Pancreas (tissue), 10 donors: Measurements from ENCODE around the gene HOXC4. TPM values are rescaled to one million over a fixed set of nuclear protein-coding genes. Genes with fewer than 3 reads are reported as not detected.

Source experiments
- ATAC-seq, 4 donors: fragments of 200-7000 bp; cut with Tn5 transposase; one replicate each; pipeline versions ENCODE4 v1.8.0 to v1.9.1; 2020; ENCODE audit warnings: mild to moderate bottlenecking in 4 of 4, moderate library complexity in 4 of 4
- DNase-seq, 6 donors: peaks; one replicate each; pipeline ENCODE4 v3.0.0-alpha.2; 2020
- FAIRE-seq: peaks from 2 replicates; lab custom pipeline; 2012; peaks lifted over from hg19 to GRCh38; lab: Jason Lieb, UNC
- H3K27ac ChIP-seq, 4 donors: fragments of 200-600 bp; sonication (generic); 1 replicate in 3 of 4; 2 replicates in 1 of 4; pipeline versions ENCODE4 v1.5.0 to v1.8.0; 2020
- H3K27me3 ChIP-seq, 4 donors: fragments of 200-600 bp; one replicate each; pipeline ENCODE4 v1.8.0; 2021
- H3K36me3 ChIP-seq, 3 donors: fragments of 200-600 bp; sonication (generic) in 1 of 3; one replicate each; pipeline versions ENCODE4 v1.5.0 to v1.8.0; 2020 to 2021
- H3K4me1 ChIP-seq, 3 donors: fragments of 200-600 bp; one replicate each; pipeline ENCODE4 v1.8.0; 2021
- H3K4me3 ChIP-seq, 4 donors: fragments of 200-600 bp; sonication (generic) in 2 of 4; one replicate each; pipeline versions ENCODE4 v1.5.0 to v1.8.0; 2020 to 2021
- H3K9me3 ChIP-seq, 4 donors: fragments of 200-600 bp; one replicate each; pipeline ENCODE4 v1.8.0; 2021
- WGBS, 2 donors: extraction: QIAGEN DNeasy Blood & Tissue Kit; methylation state at CpG; one replicate each; pipeline ENCODE4 v1.1.7; 2013; 5-methylcytosine and 5-hydroxymethylcytosine counted together
- intact Hi-C, 3 donors: fragments of 100-400 bp; cut with DNase I; formaldehyde crosslinking; loops; one replicate each; pipeline versions ENCODE4 v1.11.1 to v1.14.2; 2022
- polyA plus RNA-seq, 2 donors: library from polyadenylated mRNA; stranded (reverse); fragments of 200-250 nt; gene quantifications; one replicate each; pipeline ENCODE4 v1.2.3, GENCODE V29; 2013
- total RNA-seq, 6 donors: library from RNA; stranded (reverse); fragmentation: NEBNext Ultra II Directional in 4 of 6; extraction: Animal tissue kit (Norgen Biotek cat#: 25700) in 4 of 6; gene quantifications; one replicate each; pipeline versions ENCODE4 v1.2.1 to v1.2.4, GENCODE V29; 2021 to 2023
- TF ChIP-seq, protein P1 (sequence below), 4 donors: fragments of 200-600 bp; sonication (generic) in 3 of 4; IDR thresholded peaks; one replicate each; pipeline versions ENCODE4 v1.5.0 to v1.8.0; 2021; ENCODE audit warnings: antibody characterized with exemption in 4 of 4
- donor health status: healthy with polysubstance abuse.
- donor health status: DM: no; HTN: no; CAD: no; lungs with moderate emphysema.
- donor health status: DM: no; HTN: no; CAD: no.
- donor health status: control.
- donor health status: control.
- donor health status: Bipolar disorder and iron deficiency.
- donor health status: DM: yes; HTN: yes; CAD: no.
- donor health status: DM: no; HTN: no; CAD: no.
- donor health status: DM: no; HTN: no; CAD: no.
- donor health status: DM: yes; HTN: yes; CAD: no.

HOXC4 gene
- total and polyA plus RNA-seq, 8 donors, result 0.15 to 0.62 (median 0.25) TPM; not detected in 4

DNA sequence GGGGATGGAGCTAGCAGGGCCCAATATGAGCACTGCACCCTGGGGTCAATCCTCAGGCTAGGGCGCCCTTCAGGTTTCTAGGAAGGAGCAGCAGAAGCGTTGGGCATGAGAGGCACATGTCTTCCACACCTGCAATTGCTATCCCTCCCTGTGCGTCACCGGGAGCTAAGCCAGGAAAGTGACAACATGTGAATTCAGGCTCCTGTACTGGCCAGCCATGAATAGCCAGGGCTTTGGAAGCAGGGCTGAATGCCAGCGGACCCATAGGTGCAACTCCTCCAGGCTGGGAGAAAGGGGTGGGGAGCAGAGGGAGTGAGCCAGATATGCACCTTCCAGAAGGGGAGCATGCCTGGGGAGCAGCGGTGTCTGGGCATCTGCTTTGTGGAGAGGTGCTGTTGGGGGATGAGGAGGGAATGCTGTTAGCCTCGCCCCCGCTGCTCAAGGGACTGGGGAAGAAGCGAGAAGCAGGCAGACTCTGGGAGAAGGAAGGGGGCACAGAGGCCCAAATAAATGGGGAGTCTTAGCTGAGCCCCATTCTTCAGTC is 14.7 kb upstream of the HOXC4 start:
- no peak overlapping the region for H3K27ac ChIP-seq
- WGBS, 2 donors, result 24% methylated on average over 8 to 9 of the region's 9 CpGs
- no peaks in the 10 kb centered on the region for H3K4me1 ChIP-seq
- peaks cover 0 to 9% (median 4%) of the 10 kb centered on the region in 4 donors for H3K27me3 ChIP-seq
- H3K36me3 ChIP-seq, result no peaks in the 10 kb centered on the region
- ATAC-seq (peak; percentile 78 to 80 (median 80)), DNase-seq (peak in 4 of 6 donors; percentile 47 to 78 (median 59)), FAIRE-seq (no peak)
- TF ChIP-seq, protein P1, sequence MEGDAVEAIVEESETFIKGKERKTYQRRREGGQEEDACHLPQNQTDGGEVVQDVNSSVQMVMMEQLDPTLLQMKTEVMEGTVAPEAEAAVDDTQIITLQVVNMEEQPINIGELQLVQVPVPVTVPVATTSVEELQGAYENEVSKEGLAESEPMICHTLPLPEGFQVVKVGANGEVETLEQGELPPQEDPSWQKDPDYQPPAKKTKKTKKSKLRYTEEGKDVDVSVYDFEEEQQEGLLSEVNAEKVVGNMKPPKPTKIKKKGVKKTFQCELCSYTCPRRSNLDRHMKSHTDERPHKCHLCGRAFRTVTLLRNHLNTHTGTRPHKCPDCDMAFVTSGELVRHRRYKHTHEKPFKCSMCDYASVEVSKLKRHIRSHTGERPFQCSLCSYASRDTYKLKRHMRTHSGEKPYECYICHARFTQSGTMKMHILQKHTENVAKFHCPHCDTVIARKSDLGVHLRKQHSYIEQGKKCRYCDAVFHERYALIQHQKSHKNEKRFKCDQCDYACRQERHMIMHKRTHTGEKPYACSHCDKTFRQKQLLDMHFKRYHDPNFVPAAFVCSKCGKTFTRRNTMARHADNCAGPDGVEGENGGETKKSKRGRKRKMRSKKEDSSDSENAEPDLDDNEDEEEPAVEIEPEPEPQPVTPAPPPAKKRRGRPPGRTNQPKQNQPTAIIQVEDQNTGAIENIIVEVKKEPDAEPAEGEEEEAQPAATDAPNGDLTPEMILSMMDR (IDR thresholded peaks at IDR 0.05), result no peak
- no peaks in the 10 kb centered on the region for H3K9me3 ChIP-seq
- intact Hi-C loops, result no loop called here
- H3K4me3 ChIP-seq, result no peak overlapping the region

DNA sequence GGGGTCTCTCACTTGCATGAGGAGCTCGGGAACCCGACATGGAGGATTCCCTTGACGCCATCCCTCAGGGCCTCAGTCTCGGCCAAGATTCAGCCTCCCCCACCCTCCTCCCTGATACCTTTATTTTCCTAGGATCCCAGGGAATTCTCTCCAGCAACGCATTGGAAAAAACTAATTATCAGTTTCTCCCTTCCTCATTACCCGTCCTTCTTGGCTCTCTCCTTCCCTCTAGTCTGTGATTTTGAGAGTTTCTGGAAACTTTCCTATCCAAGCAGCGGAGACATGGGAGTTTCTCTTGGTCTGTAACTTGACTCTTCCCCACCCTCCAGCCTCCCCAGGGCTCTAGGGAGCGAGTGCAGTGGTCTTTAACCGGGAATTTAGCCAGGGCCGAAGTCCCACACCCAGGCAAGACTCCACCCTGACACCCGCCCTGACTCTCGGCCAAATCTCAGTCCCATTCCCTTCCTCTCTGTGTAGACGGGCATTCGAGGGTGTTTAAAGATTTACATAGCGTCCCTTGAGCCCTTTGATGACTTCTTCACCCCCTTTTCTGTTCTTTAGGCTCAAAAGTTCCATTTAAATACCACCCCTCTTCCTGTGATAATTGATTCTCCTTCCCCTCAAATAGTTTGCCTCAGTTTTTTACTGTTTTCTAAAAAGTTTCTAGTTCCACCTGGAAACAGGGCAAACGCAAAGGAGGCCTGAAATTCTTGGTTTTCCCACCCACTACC is 14.1 kb upstream of the HOXC4 start:
- ATAC-seq, result peak in 3 of 4 donors; percentile 15 to 35 (median 31)
- intact Hi-C loops, result no loop called here

DNA sequence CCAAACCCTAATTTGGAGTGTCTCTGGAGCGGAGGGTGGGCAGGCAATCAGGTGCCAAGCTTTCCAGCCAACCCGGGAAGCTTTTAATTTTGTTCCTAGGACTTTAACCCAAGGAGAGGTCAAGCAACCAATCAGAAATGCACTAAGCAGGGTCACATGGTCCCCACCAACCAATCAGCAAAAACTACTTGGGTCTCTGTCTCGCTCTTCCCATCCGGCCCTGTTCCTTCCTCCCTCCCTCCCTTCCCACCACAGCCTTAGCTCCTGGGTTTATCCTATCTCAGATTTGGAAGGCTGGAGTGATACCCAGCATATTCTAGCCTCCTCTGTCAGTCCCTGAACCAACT is 13.5 kb upstream of the HOXC4 start:
- WGBS, 2 donors, result 50 to 56% methylated on average over 4 of the region's 4 CpGs
- TF ChIP-seq, protein P1 (IDR thresholded peaks at IDR 0.05), result no peak
- intact Hi-C loops, result no loop called here
- Histone ChIP-seq H3K9me3 (no peaks in the 10 kb centered on the region), H3K27me3 (peaks cover 0 to 6% (median 2%) of the 10 kb centered on the region in 4 donors), H3K27ac (no peak overlapping the region), H3K36me3 (no peaks in the 10 kb centered on the region), H3K4me3 (no peak overlapping the region), H3K4me1 (no peaks in the 10 kb centered on the region)
- FAIRE-seq (no peak), ATAC-seq (peak in 2 of 4 donors; percentile 36 to 42), DNase-seq (no peak)

More for the DNA sequence above, 14.1 kb upstream of the HOXC4 start:
- DNase-seq (no peak), FAIRE-seq (no peak)
- Histone ChIP-seq H3K9me3 (no peaks in the 10 kb centered on the region), H3K27me3 (peaks cover 0 to 6% (median 3%) of the 10 kb centered on the region in 4 donors), H3K4me1 (no peaks in the 10 kb centered on the region), H3K36me3 (no peaks in the 10 kb centered on the region), H3K4me3 (no peak overlapping the region), H3K27ac (no peak overlapping the region)
- WGBS, 2 donors, result 15 to 16% methylated on average over 16 of the region's 16 CpGs
- TF ChIP-seq, protein P1 (IDR thresholded peaks at IDR 0.05), result no peak

DNA sequence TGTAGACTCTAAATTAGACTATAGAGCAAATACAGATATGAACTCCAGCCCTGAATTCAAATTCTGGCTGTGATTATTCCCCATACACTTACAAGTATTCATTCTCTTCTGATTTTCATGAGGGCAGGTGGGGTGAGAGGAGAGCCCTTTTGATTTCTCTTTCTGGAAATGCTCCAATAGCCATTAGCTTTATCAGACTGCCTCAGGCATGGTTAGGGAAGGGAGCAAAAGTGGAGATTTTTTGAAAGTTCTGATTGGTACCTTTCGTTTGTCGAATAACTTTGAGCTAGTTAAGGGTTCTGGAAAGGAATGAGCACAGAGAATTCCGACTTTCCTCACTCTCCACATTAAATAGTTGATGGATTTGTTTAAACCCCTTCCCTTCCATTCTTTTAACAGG is 13.0 kb upstream of the HOXC4 start:
- Histone ChIP-seq H3K36me3 (no peaks in the 10 kb centered on the region), H3K27ac (no peak overlapping the region), H3K27me3 (peaks cover 0 to 11% (median 4%) of the 10 kb centered on the region in 4 donors), H3K4me1 (no peaks in the 10 kb centered on the region), H3K9me3 (no peaks in the 10 kb centered on the region), H3K4me3 (no peak overlapping the region)
- intact Hi-C loops, result no loop called here
- FAIRE-seq (no peak), ATAC-seq (no peak), DNase-seq (no peak)
- 31 to 50% methylated on average over 3 of the region's 3 CpGs for WGBS, 2 donors
- TF ChIP-seq, protein P1 (IDR thresholded peaks at IDR 0.05), result no peak
